PC-3 (cell line): ENCODE data around the gene HSPH1. TPM values are rescaled to one million over a fixed set of nuclear protein-coding genes. Genes with fewer than 3 reads are reported as not detected.

Experiments used
- ATAC-seq: fragments of 200-7000 bp; cut with Tn5 transposase; 2 replicates; pipeline ENCODE4 v1.9.1; 2020; ENCODE audit warnings: mild to moderate bottlenecking, moderate library complexity
- BruUV-seq: library from RNA; stranded (reverse); fragments of 400-500 nt; replicated peaks from 2 replicates; lab custom pipeline; 2021; lab: Mats Ljungman, UMichigan
- CTCF ChIA-PET: fragments of 300-600 bp; sonication (Branson Sonifier 250); formaldehyde crosslinking; loops from one replicate; lab custom pipeline; 2022; ENCODE audit warnings: antibody characterized with exemption; lab: Charles Lee
- POLR2A ChIA-PET: fragments of 300-600 bp; sonication (Branson Sonifier 250); formaldehyde crosslinking; loops from one replicate; lab custom pipeline; 2022; ENCODE audit warnings: antibody characterized with exemption; ENCODE audit not compliant: unreplicated experiment; lab: Charles Lee
- DNase-seq: peaks from one replicate; pipeline ENCODE4 v3.0.0-alpha.2; 2015
- H2AFZ ChIP-seq: fragments of 300-600 bp; sonication (generic); 2 replicates; pipeline ENCODE4 v1.6.0; 2016; ENCODE audit warnings: antibody characterized with exemption, low read length
- H3F3A ChIP-seq: fragments of 300-600 bp; sonication (generic); one replicate; pipeline ENCODE4 v1.6.0; 2017; ENCODE audit warnings: antibody characterized with exemption, low read length, control low read depth, mild to moderate bottlenecking; ENCODE audit not compliant: unreplicated experiment
- H3K27ac ChIP-seq: fragments of 300-600 bp; sonication (generic); 2 replicates; pipeline ENCODE4 v1.5.1; 2016; ENCODE audit warnings: mild to moderate bottlenecking, low read length
- H3K27me3 ChIP-seq: fragments of 300-600 bp; sonication (generic); 2 replicates; pipeline ENCODE4 v1.6.1; 2016; ENCODE audit warnings: low read length, mixed read lengths
- H3K36me3 ChIP-seq: fragments of 300-600 bp; sonication (generic); 2 replicates; pipeline ENCODE4 v1.6.1; 2016; ENCODE audit warnings: low read depth, mixed run types, low read length, mixed read lengths
- H3K4me1 ChIP-seq: fragments of 300-600 bp; sonication (generic); 2 replicates; pipeline ENCODE4 v1.5.1; 2016; ENCODE audit warnings: low read length; ENCODE audit not compliant: insufficient read depth
- H3K4me2 ChIP-seq: fragments of 300-600 bp; sonication (generic); 2 replicates; pipeline ENCODE4 v1.6.0; 2016; ENCODE audit warnings: low read length
- H3K4me3 ChIP-seq: fragments of 300-600 bp; sonication (generic); 2 replicates; pipeline ENCODE4 v1.5.1; 2016; ENCODE audit warnings: mild to moderate bottlenecking, low read length, mixed read lengths
- H3K79me2 ChIP-seq: fragments of 300-600 bp; sonication (generic); 2 replicates; pipeline ENCODE4 v1.6.1; 2017; ENCODE audit warnings: low read length, mixed read lengths
- H3K9ac ChIP-seq: fragments of 300-600 bp; sonication (generic); 2 replicates; pipeline ENCODE4 v1.6.0; 2016; ENCODE audit warnings: mild to moderate bottlenecking, low read length
- H3K9me2 ChIP-seq: fragments of 300-600 bp; sonication (generic); replicated peaks from 2 replicates; pipeline ENCODE4 v1.6.1; 2016; ENCODE audit warnings: mixed run types, low read length, mixed read lengths
- H3K9me3 ChIP-seq: fragments of 300-600 bp; sonication (generic); 2 replicates; pipeline ENCODE4 v1.6.1; 2016; ENCODE audit warnings: low read length, mixed read lengths
- H4K20me1 ChIP-seq: fragments of 300-600 bp; sonication (generic); 2 replicates; pipeline ENCODE4 v1.6.1; 2016; ENCODE audit warnings: low read length, mixed read lengths
- EZH2 ChIP-seq: fragments of 300-600 bp; sonication (generic); IDR thresholded peaks from one replicate; pipeline ENCODE4 v1.6.1; 2017; ENCODE audit warnings: antibody characterized with exemption, mild to moderate bottlenecking, low read length; ENCODE audit not compliant: unreplicated experiment
- EZH2phosphoT487 ChIP-seq: fragments of 300-600 bp; sonication (generic); IDR thresholded peaks from 2 replicates; pipeline ENCODE4 v1.6.1; 2018; ENCODE audit warnings: mild to moderate bottlenecking, antibody characterized with exemption, low read length, borderline replicate concordance
- intact Hi-C: fragments of 100-400 bp; cut with micrococcal nuclease; formaldehyde crosslinking; loops from 2 replicates; pipeline ENCODE4 v1.9.0; 2023
- total RNA-seq: library from RNA; depleted of rRNA; stranded (reverse); fragments of >200 nt; gene quantifications from 2 replicates; pipeline ENCODE4 v1.2.3, GENCODE V29; 2014
- TF ChIP-seq, protein P1 (sequence below): fragments of 300-600 bp; sonication (generic); conservative IDR thresholded peaks from 2 replicates; pipeline ENCODE4 v1.5.1; 2017; ENCODE audit warnings: antibody characterized with exemption, low read depth, mild to moderate bottlenecking, low read length

The HSPH1 gene
- total RNA-seq, 1 experiment from 2014 or later: 83.7 TPM

DNA sequence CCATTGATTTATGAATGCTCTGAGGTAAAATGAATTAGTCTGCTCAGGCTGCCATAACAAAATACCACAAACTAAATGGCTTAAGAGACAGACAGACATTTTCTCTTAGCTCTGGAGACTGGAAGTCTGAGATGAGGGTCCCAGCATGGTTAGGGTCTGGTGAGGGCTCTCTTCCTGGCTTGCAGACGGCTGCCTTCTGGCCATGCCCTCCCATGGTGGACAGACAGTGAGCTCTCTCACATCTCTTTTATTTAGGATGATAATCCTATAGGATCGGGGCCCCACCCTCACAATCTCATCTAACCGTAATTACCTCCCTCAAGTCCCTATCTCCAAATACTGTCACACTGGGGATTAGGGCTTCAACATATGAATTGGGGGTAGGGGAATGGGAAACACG lies 47.1 kb downstream of the HSPH1 start:
- H3K9me2 ChIP-seq: no peaks in the 10 kb centered on the region
- DNase-seq (no peak), ATAC-seq (no peak)
- POLR2A ChIA-PET: no interaction called here
- no peak for TF ChIP-seq EZH2
- TF ChIP-seq, protein P1, sequence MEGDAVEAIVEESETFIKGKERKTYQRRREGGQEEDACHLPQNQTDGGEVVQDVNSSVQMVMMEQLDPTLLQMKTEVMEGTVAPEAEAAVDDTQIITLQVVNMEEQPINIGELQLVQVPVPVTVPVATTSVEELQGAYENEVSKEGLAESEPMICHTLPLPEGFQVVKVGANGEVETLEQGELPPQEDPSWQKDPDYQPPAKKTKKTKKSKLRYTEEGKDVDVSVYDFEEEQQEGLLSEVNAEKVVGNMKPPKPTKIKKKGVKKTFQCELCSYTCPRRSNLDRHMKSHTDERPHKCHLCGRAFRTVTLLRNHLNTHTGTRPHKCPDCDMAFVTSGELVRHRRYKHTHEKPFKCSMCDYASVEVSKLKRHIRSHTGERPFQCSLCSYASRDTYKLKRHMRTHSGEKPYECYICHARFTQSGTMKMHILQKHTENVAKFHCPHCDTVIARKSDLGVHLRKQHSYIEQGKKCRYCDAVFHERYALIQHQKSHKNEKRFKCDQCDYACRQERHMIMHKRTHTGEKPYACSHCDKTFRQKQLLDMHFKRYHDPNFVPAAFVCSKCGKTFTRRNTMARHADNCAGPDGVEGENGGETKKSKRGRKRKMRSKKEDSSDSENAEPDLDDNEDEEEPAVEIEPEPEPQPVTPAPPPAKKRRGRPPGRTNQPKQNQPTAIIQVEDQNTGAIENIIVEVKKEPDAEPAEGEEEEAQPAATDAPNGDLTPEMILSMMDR: no peak
- no peak for TF ChIP-seq EZH2phosphoT487
- no TSS peak for BruUV-seq
- no peak overlapping the region for H3K4me3 ChIP-seq
- no peak overlapping the region for H3K27ac ChIP-seq
- H4K20me1 ChIP-seq: no peaks in the 10 kb centered on the region; the same call in 1 of the 2 replicates
- no peaks in the 10 kb centered on the region for H3K79me2 ChIP-seq
- intact Hi-C loops: no loop called here
- peaks cover 92% of the 10 kb centered on the region for H3K27me3 ChIP-seq
- H3K36me3 ChIP-seq: no peaks in the 10 kb centered on the region
- no peaks in the 10 kb centered on the region for H3K4me1 ChIP-seq
- CTCF ChIA-PET: no interaction called here
- no peaks in the 10 kb centered on the region for H3K9me3 ChIP-seq
- H3K4me2 ChIP-seq: no peak overlapping the region
- H3K9ac ChIP-seq: no peak overlapping the region
- no peak overlapping the region for H2AFZ ChIP-seq
- H3F3A ChIP-seq: no peaks in the 10 kb centered on the region

DNA sequence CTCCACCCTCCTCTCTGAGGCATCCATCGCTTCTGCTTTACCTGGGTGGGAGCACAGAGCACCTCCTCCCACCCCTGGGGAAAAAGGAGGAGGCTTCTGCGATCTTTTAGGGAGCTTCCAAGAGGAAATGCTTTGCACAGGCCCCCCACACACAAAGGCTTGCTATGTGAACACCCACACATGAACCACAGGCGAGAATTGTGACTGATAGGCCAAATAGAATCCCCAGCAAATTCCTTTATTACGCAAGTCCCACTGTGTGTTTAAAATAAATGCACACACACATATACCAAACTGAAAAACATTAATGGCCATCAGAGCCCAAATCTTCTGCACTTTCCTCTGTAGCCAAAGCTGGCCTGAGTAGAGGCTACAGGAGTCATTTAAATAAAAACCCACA lies 50.6 kb downstream of the HSPH1 start:
- no peaks in the 10 kb centered on the region for H3K36me3 ChIP-seq
- H3K27me3 ChIP-seq: peaks cover 78% of the 10 kb centered on the region
- no peaks in the 10 kb centered on the region for H3K4me1 ChIP-seq
- H3K4me2 ChIP-seq: no peak overlapping the region
- ATAC-seq (no peak), DNase-seq (no peak)
- intact Hi-C loops: no loop called here
- H4K20me1 ChIP-seq: no peaks in the 10 kb centered on the region
- no peak for TF ChIP-seq EZH2phosphoT487
- TF ChIP-seq EZH2: no peak
- TF ChIP-seq, protein P1: no peak
- no peaks in the 10 kb centered on the region for H3F3A ChIP-seq
- H3K4me3 ChIP-seq: no peak overlapping the region
- no peak overlapping the region for H3K9ac ChIP-seq
- POLR2A ChIA-PET: no interaction called here
- no peak overlapping the region for H2AFZ ChIP-seq
- CTCF ChIA-PET: no interaction called here
- no peaks in the 10 kb centered on the region for H3K79me2 ChIP-seq
- no peak overlapping the region for H3K27ac ChIP-seq
- H3K9me3 ChIP-seq: no peaks in the 10 kb centered on the region
- no TSS peak for BruUV-seq
- no peaks in the 10 kb centered on the region for H3K9me2 ChIP-seq

DNA sequence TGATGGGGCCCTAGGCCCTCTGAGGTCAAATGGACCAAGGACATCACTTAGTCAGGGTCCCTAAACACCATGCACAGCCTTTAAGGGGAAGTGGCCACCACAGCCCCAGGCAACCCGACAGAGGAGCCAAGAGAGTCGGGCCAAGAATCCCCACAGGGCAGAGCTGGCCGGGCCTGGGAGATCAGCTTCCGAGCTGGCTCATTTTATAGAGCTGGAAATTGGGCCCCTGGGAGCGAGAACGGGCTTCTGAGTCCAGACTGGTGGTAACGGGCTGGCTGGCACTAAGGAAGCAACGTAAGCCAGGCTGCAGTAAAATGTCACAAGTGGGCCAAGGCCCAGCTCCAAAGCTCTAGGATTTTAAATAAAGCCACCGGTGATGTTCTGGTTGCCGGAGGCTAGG lies 51.1 kb downstream of the HSPH1 start:
- Histone ChIP-seq H3K36me3 (no peaks in the 10 kb centered on the region), H3F3A (no peaks in the 10 kb centered on the region), H3K9me2 (no peaks in the 10 kb centered on the region), H2AFZ (no peak overlapping the region), H3K79me2 (no peaks in the 10 kb centered on the region), H3K4me1 (no peaks in the 10 kb centered on the region), H3K4me3 (no peak overlapping the region), H3K9ac (no peak overlapping the region), H3K27ac (no peak overlapping the region), H3K9me3 (no peaks in the 10 kb centered on the region), H4K20me1 (no peaks in the 10 kb centered on the region), H3K27me3 (peaks cover 72% of the 10 kb centered on the region), H3K4me2 (no peak overlapping the region)
- no TSS peak for BruUV-seq
- DNase-seq: no peak
- POLR2A ChIA-PET: no interaction called here
- CTCF ChIA-PET: no interaction called here
- TF ChIP-seq, protein P1: no peak
- no peak for TF ChIP-seq EZH2
- TF ChIP-seq EZH2phosphoT487: no peak
- ATAC-seq: no peak
- intact Hi-C loops: no loop called here
